WTC11 (cell line): ENCODE results near the gene NLGN1.

Experiments
- CTCF ChIP-seq: fragments of 200-600 bp; IDR thresholded peaks from 2 replicates; pipeline ENCODE4 v1.8.0; 2022; ENCODE audit warnings: antibody characterized with exemption
- ZNF423 ChIP-seq: fragments of 250-450 bp; sonication (Bioruptor Pico); IDR thresholded peaks from 2 replicates; pipeline ENCODE4 v2.1.2; 2022; ENCODE audit warnings: mild to moderate bottlenecking, moderate library complexity

- no peak for TF ChIP-seq ZNF423 (CRISPR knock-in tag)
- TF ChIP-seq CTCF = no peak
These were observed 856.4 kb downstream of the NLGN1 start for GRCh38 chr3:174253940-174254339.
